ENCODE data around the gene VTA1.

DNA sequence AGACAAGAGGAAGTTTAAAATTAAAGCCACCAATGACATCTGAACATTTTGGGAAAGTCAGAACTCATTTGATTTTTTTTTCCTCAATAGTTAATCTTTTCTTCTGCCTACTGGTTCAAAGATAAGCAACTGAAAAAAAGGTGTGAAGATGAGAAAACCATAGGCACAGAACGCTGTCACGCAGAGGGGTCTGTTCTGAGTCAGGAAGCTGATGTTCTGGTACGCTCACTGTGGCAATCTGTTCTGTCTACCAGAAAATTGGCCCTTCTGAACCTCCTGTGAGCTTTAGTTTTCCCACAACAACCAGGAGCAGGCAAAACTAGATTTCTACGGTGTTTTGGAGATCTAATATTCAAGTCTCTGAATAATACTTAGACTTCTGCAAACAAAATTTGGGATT, 78.1 kb downstream of the VTA1 start:
- TF ChIP-seq POLR2A (IDR thresholded peaks at IDR 0.05; ENCODE audit: control extremely low read depth in 1 of 2, low read depth in 2 of 2, low read length in 2 of 2), result no peak
- TF ChIP-seq YY1 (IDR thresholded peaks at IDR 0.05; ENCODE audit: low read depth, low read length), result no peak
- TF ChIP-seq POLR2AphosphoS5 (IDR thresholded peaks at IDR 0.05; ENCODE audit: low read depth, low read length), result no peak
- TF ChIP-seq, protein P1, sequence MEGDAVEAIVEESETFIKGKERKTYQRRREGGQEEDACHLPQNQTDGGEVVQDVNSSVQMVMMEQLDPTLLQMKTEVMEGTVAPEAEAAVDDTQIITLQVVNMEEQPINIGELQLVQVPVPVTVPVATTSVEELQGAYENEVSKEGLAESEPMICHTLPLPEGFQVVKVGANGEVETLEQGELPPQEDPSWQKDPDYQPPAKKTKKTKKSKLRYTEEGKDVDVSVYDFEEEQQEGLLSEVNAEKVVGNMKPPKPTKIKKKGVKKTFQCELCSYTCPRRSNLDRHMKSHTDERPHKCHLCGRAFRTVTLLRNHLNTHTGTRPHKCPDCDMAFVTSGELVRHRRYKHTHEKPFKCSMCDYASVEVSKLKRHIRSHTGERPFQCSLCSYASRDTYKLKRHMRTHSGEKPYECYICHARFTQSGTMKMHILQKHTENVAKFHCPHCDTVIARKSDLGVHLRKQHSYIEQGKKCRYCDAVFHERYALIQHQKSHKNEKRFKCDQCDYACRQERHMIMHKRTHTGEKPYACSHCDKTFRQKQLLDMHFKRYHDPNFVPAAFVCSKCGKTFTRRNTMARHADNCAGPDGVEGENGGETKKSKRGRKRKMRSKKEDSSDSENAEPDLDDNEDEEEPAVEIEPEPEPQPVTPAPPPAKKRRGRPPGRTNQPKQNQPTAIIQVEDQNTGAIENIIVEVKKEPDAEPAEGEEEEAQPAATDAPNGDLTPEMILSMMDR (IDR thresholded peaks at IDR 0.05; ENCODE audit: control extremely low read depth in 1 of 3, insufficient read depth in 1 of 3, low read depth in 1 of 3, low read length in 3 of 3), result no peak
- TF ChIP-seq HDAC6 (IDR thresholded peaks at IDR 0.05; ENCODE audit: low read depth, low read length), result no peak
- no peak for TF ChIP-seq CBX8 (IDR thresholded peaks at IDR 0.05; ENCODE audit: borderline replicate concordance, low read depth, low read length)
- no peak for TF ChIP-seq JUND (IDR thresholded peaks at IDR 0.05; ENCODE audit: low read length)
- no peak for TF ChIP-seq MAFK (IDR thresholded peaks at IDR 0.05; ENCODE audit: low read depth, low read length)
- TF ChIP-seq GABPA (IDR thresholded peaks at IDR 0.05; ENCODE audit: borderline replicate concordance, insufficient read depth, low read length), result no peak
- TF ChIP-seq NRF1 (IDR thresholded peaks at IDR 0.05; ENCODE audit: low read depth, low read length), result no peak
- TF ChIP-seq, protein P2, sequence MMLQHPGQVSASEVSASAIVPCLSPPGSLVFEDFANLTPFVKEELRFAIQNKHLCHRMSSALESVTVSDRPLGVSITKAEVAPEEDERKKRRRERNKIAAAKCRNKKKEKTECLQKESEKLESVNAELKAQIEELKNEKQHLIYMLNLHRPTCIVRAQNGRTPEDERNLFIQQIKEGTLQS (IDR thresholded peaks at IDR 0.05; ENCODE audit: insufficient read depth, low read depth, low read length), result no peak
- TF ChIP-seq SP1 (IDR thresholded peaks at IDR 0.05; ENCODE audit: low read depth, low read length), result no peak

Measured in H1 (cell line).